ENCODE measurements around the gene MACROH2A2. TPM values are rescaled to one million over a fixed set of nuclear protein-coding genes. Genes with fewer than 3 reads are reported as not detected.
"Not testable (repeated sequence)": the region's sequence is repeated elsewhere in the genome, so short reads cannot be mapped to it uniquely, and the experiment has no call there.

MACROH2A2 gene
- total RNA-seq, 2 experiments from 2014 or later: 4.1 to 4.8 TPM

DNA sequence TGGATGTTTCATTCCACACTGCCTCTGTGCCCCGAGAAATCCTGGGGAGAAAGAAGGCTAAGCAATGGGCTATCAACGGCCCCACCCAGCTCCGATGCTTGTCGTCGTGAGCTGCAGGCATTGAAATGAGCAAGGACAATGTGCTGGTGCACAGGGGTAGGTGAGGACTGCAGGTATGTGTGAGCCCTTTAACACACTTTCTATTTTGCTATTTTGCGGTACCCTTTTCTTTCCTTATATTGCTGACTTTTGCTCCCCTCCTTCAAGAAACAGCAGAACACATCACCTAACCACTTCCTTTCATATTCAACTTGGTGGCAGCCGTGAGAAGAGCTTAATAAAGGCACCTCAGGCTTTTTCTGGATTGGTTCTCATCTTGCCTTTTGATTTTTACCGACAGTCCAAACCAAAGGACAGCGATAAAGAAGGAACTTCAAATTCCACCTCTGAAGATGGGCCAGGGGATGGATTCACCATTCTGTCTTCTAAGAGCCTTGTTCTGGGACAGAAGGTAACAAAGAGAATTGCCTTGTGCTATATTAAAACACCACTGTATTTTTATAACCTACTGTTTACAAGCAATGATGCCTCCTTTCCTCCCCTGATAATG is 40.8 kb downstream of the MACROH2A2 start:
- H3K27me3 Mint-ChIP-seq: no peaks in the 10 kb centered on the region
- no peaks in the 10 kb centered on the region for H3K36me3 Mint-ChIP-seq
- no peaks in the 10 kb centered on the region for H3K9me3 Mint-ChIP-seq
- ChIA-PET CTCF (interaction anchor here (0.7 to 3.5 kb wide), 8 partner anchors 14 to 324 kb away, joined by 3 to 31 read pairs (median 3); partner anchors contain the start of gene TYSND1), POLR2A (interaction anchor here (1.0 to 1.2 kb wide), 2 partner anchors 38 to 53 kb away, joined by 3 read pairs; partner anchors contain the start of gene TYSND1)
- peaks cover 34% of the 10 kb centered on the region for H3K4me1 Mint-ChIP-seq (ENCODE audit: low read depth)
- peak overlapping the region; percentile 58 for H3K4me3 Mint-ChIP-seq
- DNase-seq: peak; percentile 51
- H3K27ac Mint-ChIP-seq: peak overlapping the region; percentile 7
- intact Hi-C loops (cut with micrococcal nuclease): loop anchor here (2.0 to 5.0 kb wide), 3 partner anchors 69 to 269 kb away; partner anchors contain the start of gene SAR1A

DNA sequence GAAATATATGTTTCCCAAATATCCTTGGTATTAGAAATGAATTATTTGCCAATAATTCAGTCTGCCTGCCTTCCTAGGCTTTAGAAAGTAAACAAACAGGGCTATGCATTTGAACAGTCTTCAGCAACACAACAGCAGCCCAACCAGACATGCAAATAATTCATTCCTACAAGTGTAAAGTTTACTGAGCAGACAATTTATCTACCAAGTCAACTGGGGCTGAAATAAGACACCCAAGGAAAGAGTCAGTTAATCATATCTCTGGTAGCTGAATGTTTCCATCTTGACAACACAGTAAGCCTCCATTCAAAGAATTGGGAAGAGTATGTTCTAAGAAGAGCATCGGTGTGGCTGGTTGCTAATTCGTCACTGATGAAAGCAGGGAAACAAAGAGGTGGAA is 41.6 kb downstream of the MACROH2A2 start:
- CTCF ChIA-PET: interaction anchor here (0.8 to 3.5 kb wide), 5 partner anchors 13 to 323 kb away, joined by 3 to 31 read pairs (median 3); partner anchors contain the start of gene TYSND1

DNA sequence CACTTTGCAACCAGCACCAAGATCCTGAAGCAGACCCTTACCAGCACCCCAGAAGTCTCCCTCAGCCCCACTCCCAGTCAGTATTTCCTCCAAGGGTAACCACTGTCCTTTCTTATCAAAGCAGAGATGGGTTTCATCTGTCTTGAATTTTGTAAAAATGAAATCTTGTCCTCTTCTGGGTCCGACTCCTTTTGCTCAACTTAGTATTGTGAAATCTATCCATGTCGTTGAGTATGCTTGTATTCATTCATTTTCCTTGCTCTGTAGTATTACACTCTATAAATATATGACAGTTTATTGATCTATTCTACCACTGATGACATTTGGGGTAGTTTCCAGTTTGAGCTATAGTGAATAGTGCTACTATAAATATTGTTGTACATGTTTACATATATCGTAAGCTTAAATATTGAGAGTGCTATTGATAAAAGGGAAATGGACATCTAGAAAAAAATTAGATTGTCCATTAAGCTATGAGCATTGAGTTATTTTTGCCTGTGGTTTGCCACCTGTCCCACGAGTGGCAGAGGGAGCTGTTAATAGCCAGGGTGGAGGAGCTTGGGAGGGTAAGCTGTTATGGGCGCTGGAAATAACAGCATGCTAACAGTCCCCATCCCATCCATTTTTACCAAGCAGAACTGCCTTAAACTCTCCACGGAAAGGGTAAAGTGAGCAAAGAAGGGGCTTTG is 43.5 kb downstream of the MACROH2A2 start:
- no peak overlapping the region for H3K4me3 Mint-ChIP-seq
- no peak for DNase-seq
- CTCF ChIA-PET: interaction anchor here (0.9 to 1.4 kb wide), 7 partner anchors 11 to 365 kb away, joined by 3 to 5 read pairs (median 3); no protein-coding TSS in a partner anchor
- POLR2A ChIA-PET: no interaction called here
- H3K27ac Mint-ChIP-seq: no peak overlapping the region
- intact Hi-C loops (cut with micrococcal nuclease): no loop called here
- no peaks in the 10 kb centered on the region for H3K9me3 Mint-ChIP-seq
- H3K4me1 Mint-ChIP-seq (ENCODE audit: low read depth): peaks cover 34% of the 10 kb centered on the region
- H3K27me3 Mint-ChIP-seq: no peaks in the 10 kb centered on the region
- H3K36me3 Mint-ChIP-seq: peaks cover 2% of the 10 kb centered on the region

More for the DNA sequence above, 41.6 kb downstream of the MACROH2A2 start:
- DNase-seq: no peak
- Mint-ChIP-seq H3K36me3 (no peaks in the 10 kb centered on the region), H3K27ac (no peak overlapping the region), H3K27me3 (no peaks in the 10 kb centered on the region), H3K4me3 (no peak overlapping the region), H3K9me3 (no peaks in the 10 kb centered on the region), H3K4me1 (ENCODE audit: low read depth) (peaks cover 34% of the 10 kb centered on the region)
- intact Hi-C loops (cut with micrococcal nuclease): loop anchor here (5.0 kb wide), 2 partner anchors 68 to 268 kb away; no protein-coding TSS in a partner anchor
- POLR2A ChIA-PET: no interaction called here

DNA sequence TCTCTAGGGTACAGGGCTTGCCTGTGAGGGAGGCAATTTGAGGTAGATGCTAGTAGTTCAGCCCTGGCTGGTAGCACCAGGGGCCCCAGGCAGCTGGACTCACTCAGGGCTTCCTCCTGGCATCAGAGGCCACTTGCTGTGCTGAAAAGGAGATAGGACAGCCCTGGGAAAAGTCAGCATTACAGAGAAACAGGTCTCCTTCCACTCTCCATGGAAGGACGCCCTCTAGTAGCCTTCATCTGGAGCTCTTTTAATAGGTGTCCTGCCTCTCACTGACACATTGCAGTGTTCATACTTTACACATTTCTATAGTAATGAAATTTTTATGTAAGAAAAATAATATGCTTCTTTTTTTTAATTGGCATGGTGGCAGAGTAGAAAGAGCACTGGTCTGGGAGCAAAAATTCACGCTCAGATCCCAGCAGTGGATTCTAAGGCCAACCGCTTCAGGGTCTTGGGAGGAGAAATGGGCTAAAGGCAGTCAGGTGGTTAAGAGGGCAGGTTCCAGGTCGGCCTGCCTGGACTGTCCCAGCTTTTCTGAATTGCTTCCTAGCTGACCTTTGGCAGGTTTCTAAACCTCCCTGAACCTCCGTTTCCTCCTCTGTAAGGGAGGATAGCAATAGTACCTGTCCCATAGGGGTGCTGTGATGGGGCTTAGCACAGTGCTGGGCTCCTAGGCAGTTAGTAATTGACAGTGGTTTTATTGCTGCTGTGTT is 44.2 kb downstream of the MACROH2A2 start:
- H3K4me1 Mint-ChIP-seq (ENCODE audit: low read depth): peaks cover 30% of the 10 kb centered on the region
- no peak overlapping the region for H3K4me3 Mint-ChIP-seq
- DNase-seq: no peak
- peaks cover 6% of the 10 kb centered on the region for H3K36me3 Mint-ChIP-seq
- intact Hi-C loops (cut with micrococcal nuclease): no loop called here
- H3K27ac Mint-ChIP-seq: no peak overlapping the region
- POLR2A ChIA-PET: no interaction called here
- no peaks in the 10 kb centered on the region for H3K27me3 Mint-ChIP-seq
- H3K9me3 Mint-ChIP-seq: no peaks in the 10 kb centered on the region
- CTCF ChIA-PET: interaction anchor here (0.9 to 1.1 kb wide), 2 partner anchors 19 to 138 kb away, joined by 3 read pairs; no protein-coding TSS in a partner anchor

DNA sequence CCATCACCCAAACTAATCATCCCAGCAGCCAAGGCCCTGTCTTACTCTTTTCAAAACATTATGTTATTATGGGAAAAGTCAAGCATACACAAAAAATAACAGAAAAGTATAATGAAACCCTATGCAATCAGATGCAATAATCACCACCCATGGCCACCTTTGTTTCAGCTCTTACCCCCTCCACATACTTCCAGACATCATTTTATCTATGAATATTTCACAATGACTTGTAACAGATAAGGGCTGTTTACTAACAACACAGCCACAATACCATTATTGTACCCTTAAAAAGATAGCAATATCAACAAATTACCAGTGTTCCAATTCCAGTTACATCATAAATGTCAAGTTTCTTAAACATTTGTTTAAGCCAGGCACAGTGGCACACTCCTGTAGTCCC is 44.8 kb downstream of the MACROH2A2 start:
- ChIA-PET POLR2A (no interaction called here), CTCF (interaction anchor here (0.6 kb wide), 1 partner anchor 49 kb away, joined by 3 read pairs; the partner anchor contains the start of gene TYSND1)
- Mint-ChIP-seq H3K4me3 (no peak overlapping the region), H3K27ac (no peak overlapping the region), H3K36me3 (peaks cover 7% of the 10 kb centered on the region), H3K4me1 (ENCODE audit: low read depth) (peaks cover 24% of the 10 kb centered on the region), H3K9me3 (no peaks in the 10 kb centered on the region), H3K27me3 (no peaks in the 10 kb centered on the region)
- intact Hi-C loops (cut with micrococcal nuclease): no loop called here
- DNase-seq: no peak

DNA sequence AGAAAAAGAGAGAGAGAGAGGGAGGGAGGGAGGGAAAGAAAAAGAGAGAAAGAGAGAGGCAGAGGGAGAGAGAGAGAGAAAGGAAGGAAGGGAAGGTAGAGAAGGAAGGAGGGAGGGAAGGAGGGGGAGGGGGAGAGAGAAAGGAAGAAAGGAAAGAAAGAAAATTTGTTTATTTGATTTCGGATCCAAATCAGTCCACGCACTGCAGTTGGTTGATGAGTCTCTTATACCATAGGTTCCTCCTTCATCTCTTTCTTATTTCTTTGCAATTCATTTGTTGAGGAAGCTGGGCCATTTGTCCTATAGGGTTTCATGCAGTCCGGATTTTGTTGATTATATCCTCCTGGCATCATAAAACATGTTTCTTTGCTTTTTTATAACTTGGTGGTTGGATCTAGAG is 45.6 kb downstream of the MACROH2A2 start:
- Mint-ChIP-seq H3K36me3 (peaks cover 7% of the 10 kb centered on the region), H3K27ac (no peak overlapping the region), H3K9me3 (no peaks in the 10 kb centered on the region), H3K27me3 (no peaks in the 10 kb centered on the region), H3K4me1 (ENCODE audit: low read depth) (peaks cover 16% of the 10 kb centered on the region), H3K4me3 (no peak overlapping the region)
- ChIA-PET CTCF (interaction anchor here (1.0 to 1.1 kb wide), 2 partner anchors 17 to 124 kb away, joined by 3 read pairs; no protein-coding TSS in a partner anchor), POLR2A (no interaction called here)
- intact Hi-C loops (cut with micrococcal nuclease): no loop called here
- DNase-seq: no peak

DNA sequence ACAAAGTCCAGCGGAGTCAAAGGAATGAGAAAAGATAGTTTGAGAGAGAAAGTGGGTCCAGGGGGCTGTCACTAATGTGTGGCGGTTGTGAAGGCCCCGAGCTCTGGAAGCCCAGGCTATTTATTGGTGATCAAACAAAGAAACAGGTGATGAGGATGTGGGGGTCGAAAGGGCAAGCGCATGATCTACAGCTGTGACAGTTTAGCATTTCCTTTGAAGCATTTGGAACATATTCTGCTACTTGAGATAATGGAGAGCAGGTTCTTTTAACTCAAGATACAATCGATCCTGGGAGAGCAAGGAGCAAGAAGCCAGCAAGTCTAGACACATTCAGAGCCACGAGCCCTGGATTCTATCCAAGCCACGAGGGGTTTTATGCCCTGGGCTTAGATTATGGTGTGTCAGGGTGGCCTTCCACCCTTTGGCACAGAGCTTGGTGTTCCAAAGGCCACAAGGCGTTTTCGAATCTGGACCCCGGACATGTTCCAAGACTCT is 48.5 kb downstream of the MACROH2A2 start:
- intact Hi-C loops (cut with micrococcal nuclease); DNase-seq; H3K27me3 Mint-ChIP-seq; H3K4me1 Mint-ChIP-seq (ENCODE audit: low read depth); H3K36me3 Mint-ChIP-seq; POLR2A ChIA-PET; H3K27ac Mint-ChIP-seq; H3K4me3 Mint-ChIP-seq; H3K9me3 Mint-ChIP-seq: not testable (repeated sequence)
- CTCF ChIA-PET: interaction anchor here (3.7 kb wide), 1 partner anchor 15 kb away, joined by 19 read pairs; no protein-coding TSS in a partner anchor

DNA sequence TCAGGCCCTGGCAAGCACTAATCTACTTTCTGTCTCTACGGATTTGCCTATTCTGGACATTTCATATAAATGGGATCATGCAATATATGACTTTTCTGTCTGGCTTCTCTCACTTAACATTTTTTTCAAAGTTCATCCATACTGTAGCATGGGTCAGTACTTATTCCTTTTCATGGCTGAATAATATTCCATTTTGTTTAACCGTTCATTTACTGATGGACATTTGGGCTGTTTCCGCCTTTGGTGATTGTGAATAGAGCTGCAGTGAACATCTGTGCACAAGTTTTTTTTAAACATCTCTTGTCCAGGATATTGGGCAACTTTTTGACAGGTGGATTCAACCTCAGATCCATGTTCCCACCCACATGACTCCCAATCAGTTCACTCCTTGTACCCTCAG is 49.0 kb downstream of the MACROH2A2 start:
- no peak for DNase-seq
- Mint-ChIP-seq H3K4me3 (no peak overlapping the region), H3K27me3 (no peaks in the 10 kb centered on the region), H3K27ac (no peak overlapping the region), H3K36me3 (peaks cover 7% of the 10 kb centered on the region), H3K4me1 (ENCODE audit: low read depth) (no peaks in the 10 kb centered on the region), H3K9me3 (no peaks in the 10 kb centered on the region)
- POLR2A ChIA-PET: no interaction called here
- intact Hi-C loops (cut with micrococcal nuclease): no loop called here
- CTCF ChIA-PET: interaction anchor here (3.7 kb wide), 1 partner anchor 14 kb away, joined by 19 read pairs; no protein-coding TSS in a partner anchor

DNA sequence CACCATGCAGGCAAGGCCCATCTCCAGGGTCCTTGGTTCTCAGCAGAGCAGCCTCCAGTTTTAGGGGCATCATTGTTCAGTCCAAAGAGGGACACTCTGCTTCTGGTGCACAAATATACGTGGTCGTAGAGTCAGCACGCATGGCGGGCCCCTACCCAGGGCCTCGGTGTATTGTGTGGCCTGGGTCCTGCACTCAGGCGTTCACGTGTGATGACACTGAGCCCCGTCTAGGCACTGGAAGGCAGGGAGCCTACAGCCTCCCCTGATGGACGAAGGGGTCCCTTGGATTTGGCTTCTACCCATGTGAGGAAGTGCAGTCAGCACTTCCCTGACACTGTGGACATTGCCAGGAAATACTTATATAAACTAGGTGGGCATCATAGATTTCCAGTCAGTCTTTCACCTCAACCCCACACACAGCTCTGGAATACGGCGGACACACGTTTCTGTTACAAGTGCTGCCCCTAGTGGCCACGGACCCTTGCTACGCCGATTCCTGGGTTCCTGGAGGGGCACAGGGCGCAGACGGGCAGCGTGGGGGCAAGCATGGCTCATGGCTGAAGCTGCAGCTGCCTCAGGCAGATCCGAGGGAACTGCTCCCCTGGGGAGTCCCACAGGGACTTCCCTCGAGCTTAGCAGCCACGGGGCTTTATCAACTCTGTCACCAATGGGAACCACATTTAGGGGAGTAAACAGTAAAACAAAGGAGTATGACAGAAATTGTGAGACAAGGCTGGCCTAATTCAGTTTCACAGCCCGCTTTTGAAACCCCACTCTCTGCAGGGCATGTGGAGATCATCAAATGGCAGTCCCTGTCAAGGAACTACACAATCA is 54.5 kb downstream of the MACROH2A2 start:
- Mint-ChIP-seq H3K27ac (no peak overlapping the region), H3K4me3 (no peak overlapping the region), H3K9me3 (no peaks in the 10 kb centered on the region), H3K36me3 (no peaks in the 10 kb centered on the region), H3K27me3 (no peaks in the 10 kb centered on the region), H3K4me1 (ENCODE audit: low read depth) (no peaks in the 10 kb centered on the region)
- ChIA-PET CTCF (interaction anchor here (0.6 to 7.1 kb wide), 5 partner anchors 10 to 39 kb away, joined by 3 to 58 read pairs (median 3); partner anchors contain the start of gene TYSND1), POLR2A (no interaction called here)
- intact Hi-C loops (cut with micrococcal nuclease): no loop called here
- peak; percentile 24 for DNase-seq

DNA sequence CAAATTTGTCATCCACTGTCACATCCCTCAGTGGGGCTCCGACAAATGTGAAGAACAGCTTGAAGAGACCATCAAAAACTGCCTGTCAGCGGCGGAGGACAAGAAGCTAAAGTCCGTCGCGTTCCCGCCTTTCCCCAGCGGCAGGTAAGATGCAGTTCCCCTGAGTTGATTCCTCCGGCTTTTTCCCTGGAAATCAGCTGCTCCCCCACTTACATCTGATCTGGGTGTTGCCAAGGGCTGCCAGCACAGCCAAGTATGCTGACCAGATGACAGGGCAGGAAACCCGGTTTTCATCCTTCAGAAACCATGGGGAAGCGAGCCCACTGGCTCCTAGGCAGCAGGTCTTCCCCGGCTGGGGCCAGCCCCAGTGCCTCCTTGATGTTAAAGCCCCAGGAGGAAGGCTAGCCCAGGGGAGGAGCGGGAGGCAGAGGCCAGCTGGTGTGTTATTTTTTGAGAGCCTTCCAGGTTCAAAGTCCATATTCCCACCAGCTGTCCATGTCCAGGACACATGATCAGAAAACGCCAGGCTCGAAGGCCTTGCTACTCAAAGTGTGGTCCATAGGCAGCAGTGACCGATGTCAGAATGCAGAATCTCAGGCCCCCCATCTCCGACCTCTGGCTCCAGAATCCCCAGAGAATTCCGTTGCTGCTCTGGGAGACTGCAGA is 56.6 kb downstream of the MACROH2A2 start:
- no peak overlapping the region for H3K4me3 Mint-ChIP-seq
- intact Hi-C loops (cut with micrococcal nuclease): no loop called here
- peaks cover 10% of the 10 kb centered on the region for H3K36me3 Mint-ChIP-seq
- H3K4me1 Mint-ChIP-seq (ENCODE audit: low read depth): no peaks in the 10 kb centered on the region
- ChIA-PET CTCF (interaction anchor here (7.1 kb wide), 1 partner anchor 8 kb away, joined by 58 read pairs; no protein-coding TSS in a partner anchor), POLR2A (no interaction called here)
- no peaks in the 10 kb centered on the region for H3K27me3 Mint-ChIP-seq
- H3K27ac Mint-ChIP-seq: no peak overlapping the region
- no peak for DNase-seq
- no peaks in the 10 kb centered on the region for H3K9me3 Mint-ChIP-seq

DNA sequence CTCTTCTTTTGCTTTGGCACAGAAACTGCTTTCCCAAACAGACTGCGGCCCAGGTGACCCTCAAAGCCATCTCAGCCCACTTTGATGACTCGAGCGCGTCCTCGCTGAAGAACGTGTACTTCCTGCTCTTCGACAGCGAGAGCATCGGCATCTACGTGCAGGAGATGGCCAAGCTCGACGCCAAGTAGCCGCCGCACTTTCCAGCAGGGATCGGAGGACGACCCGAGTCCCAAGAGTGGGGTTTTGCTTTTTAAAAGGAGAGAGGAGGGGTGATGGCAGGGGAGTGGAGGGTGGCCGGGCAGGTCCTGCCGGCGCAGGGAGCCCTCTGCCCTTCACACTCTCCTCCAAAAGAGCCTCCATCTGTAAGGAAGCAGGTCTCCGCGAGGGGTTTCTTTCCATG is 58.9 kb downstream of the MACROH2A2 start:
- DNase-seq: no peak
- intact Hi-C loops (cut with micrococcal nuclease): no loop called here
- CTCF ChIA-PET: no interaction called here

More for the DNA sequence above, 58.9 kb downstream of the MACROH2A2 start:
- Mint-ChIP-seq H3K4me1 (ENCODE audit: low read depth) (peaks cover 4% of the 10 kb centered on the region), H3K27ac (no peak overlapping the region), H3K4me3 (no peak overlapping the region), H3K27me3 (no peaks in the 10 kb centered on the region), H3K36me3 (peaks cover 14% of the 10 kb centered on the region), H3K9me3 (no peaks in the 10 kb centered on the region)
- POLR2A ChIA-PET: no interaction called here
